Stimulated activated CD4-positive, alpha-beta T cell treated with anti-CD3 and anti-CD28 coated beads, Interleukin-12 subunit alpha, Interleukin-12 subunit beta, amount 100 ng/mL, for 48 hours (primary cell): ENCODE measurements around the gene TBC1D19.
A peak's percentile ranks its signal among the peaks of the same experiment; 100 is the strongest.

Experiments used
- DNase-seq, 3 donors: peaks; one replicate each; pipeline ENCODE4 v3.0.0-alpha.2; 2020; ENCODE audit warnings: low read depth in 2 of 3, low spot score in 1 of 3

TBC1D19 gene

GRCh38 chr4:26779224-26779623, 195.3 kb downstream of the TBC1D19 start:
- no peak for DNase-seq

GRCh38 chr4:26779674-26780073, 195.8 kb downstream of the TBC1D19 start:
- DNase-seq, result no peak

- no peak for DNase-seq
These were observed 196.7 kb downstream of the TBC1D19 start for GRCh38 chr4:26780539-26780938.

- no peak for DNase-seq
These were observed 198.4 kb downstream of the TBC1D19 start for GRCh38 chr4:26782168-26782829.

- no peak for DNase-seq
These were observed 198.9 kb downstream of the TBC1D19 start for GRCh38 chr4:26782830-26783202.

GRCh38 chr4:26784207-26784865, 200.5 kb downstream of the TBC1D19 start:
- no peak for DNase-seq

GRCh38 chr4:26785312-26785711, 201.4 kb downstream of the TBC1D19 start:
- DNase-seq, result no peak

GRCh38 chr4:26785810-26786209, 201.9 kb downstream of the TBC1D19 start:
- no peak for DNase-seq

GRCh38 chr4:26786916-26787315, 203.0 kb downstream of the TBC1D19 start:
- no peak for DNase-seq

GRCh38 chr4:26787461-26788340, 203.8 kb downstream of the TBC1D19 start:
- peak; percentile 9 to 28 (median 24) for DNase-seq

GRCh38 chr4:26788341-26788733, 204.5 kb downstream of the TBC1D19 start:
- no peak for DNase-seq

GRCh38 chr4:26789208-26789607, 205.3 kb downstream of the TBC1D19 start:
- no peak for DNase-seq

- DNase-seq, result no peak
These were observed 207.5 kb downstream of the TBC1D19 start for GRCh38 chr4:26791346-26791745.

- no peak for DNase-seq
These were observed 208.8 kb downstream of the TBC1D19 start for GRCh38 chr4:26792639-26793038.

GRCh38 chr4:26793735-26794134, 209.9 kb downstream of the TBC1D19 start:
- no peak for DNase-seq

GRCh38 chr4:26796081-26796480, 212.2 kb downstream of the TBC1D19 start:
- DNase-seq, result no peak

GRCh38 chr4:26802790-26803189, 218.9 kb downstream of the TBC1D19 start:
- DNase-seq, result no peak

- DNase-seq, result no peak
These were observed 219.5 kb downstream of the TBC1D19 start for GRCh38 chr4:26803211-26803861.

GRCh38 chr4:26804451-26804850, 220.6 kb downstream of the TBC1D19 start:
- DNase-seq, result no peak

GRCh38 chr4:26804925-26805324, 221.0 kb downstream of the TBC1D19 start:
- DNase-seq, result no peak
